MG63 (cell line): ENCODE measurements around the gene SSRP1. TPM values are rescaled to one million over a fixed set of nuclear protein-coding genes. Genes with fewer than 3 reads are reported as not detected.

ENCODE experiments used
- DNase-seq: peaks from one replicate; pipeline ENCODE4 v3.0.0-alpha.2; 2020
- H3K27me3 ChIP-seq: fragments of 250-450 bp; sonication (Bioruptor Pico); 2 replicates; pipeline ENCODE4 v1.5.1; 2020; ENCODE audit warnings: mild to moderate bottlenecking, moderate library complexity
- H3K36me3 ChIP-seq: fragments of 250-450 bp; sonication (Bioruptor Pico); 2 replicates; pipeline ENCODE4 v1.5.1; 2020; ENCODE audit warnings: mild to moderate bottlenecking, moderate library complexity
- H3K4me3 ChIP-seq: fragments of 250-450 bp; sonication (Bioruptor Pico); 2 replicates; pipeline ENCODE4 v1.5.1; 2020; ENCODE audit warnings: mild to moderate bottlenecking, moderate library complexity
- H3K9me3 ChIP-seq: fragments of 250-450 bp; sonication (Bioruptor Pico); 2 replicates; pipeline ENCODE4 v1.5.1; 2020; ENCODE audit warnings: mild to moderate bottlenecking, moderate library complexity
- total RNA-seq: library from RNA; depleted of rRNA; stranded (reverse); fragments of >200 nt; shearing (Covaris generic); gene quantifications from 2 replicates; pipeline ENCODE4 v1.2.3, GENCODE V29; 2014; ENCODE audit warnings: low replicate concordance

Gene SSRP1
- total RNA-seq, 1 experiment from 2014 or later, result 171 TPM

DNA sequence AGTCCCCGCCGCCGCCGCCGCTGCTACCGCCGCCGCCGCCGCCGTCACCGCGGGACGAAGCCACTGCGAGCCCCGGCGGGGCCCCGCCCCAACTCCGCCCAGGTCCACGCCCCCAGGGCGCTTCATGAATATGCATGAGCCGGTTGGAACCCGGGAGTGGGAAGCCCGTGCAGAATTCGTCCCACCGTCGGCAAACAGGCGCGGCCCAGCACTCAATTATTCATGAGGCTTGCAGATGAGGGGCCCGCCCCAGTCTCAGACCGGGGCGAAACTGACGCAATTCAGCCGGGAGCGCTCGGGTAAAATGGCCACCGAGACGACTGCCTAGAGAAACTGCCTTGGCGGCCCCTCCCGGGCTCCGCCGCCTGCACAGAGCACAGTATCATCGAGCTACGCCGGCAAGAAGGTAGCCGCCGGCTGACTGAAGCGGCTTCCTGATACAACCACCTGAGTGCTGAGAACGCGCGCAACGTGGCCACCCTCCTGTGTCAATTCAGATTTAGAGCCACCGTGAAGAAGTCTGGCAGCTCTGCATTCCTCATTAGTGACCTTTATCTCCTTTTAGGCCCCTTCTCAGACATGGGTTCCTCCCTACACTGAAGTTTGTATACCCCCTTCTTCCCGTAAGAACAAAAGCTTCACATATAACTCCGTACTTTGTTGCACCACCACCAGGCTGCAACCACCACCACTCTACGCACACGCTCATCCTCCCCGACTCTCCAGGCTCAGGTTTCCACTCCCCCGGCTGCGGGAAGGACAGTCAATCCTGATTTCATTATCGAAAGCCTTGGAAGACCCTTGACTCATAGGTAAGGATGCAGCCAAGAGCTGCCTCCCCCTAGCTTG, 10.6 kb downstream of the SSRP1 start, which contains the start of gene TNKS1BP1:
Gene TNKS1BP1, minus strand, starts transcription at position 67 of the 849 bp plus-strand sequence. CDS start 3,067 bp downstream, outside the sequence.
- peaks cover 56% of the 10 kb centered on the region for H3K36me3 ChIP-seq
- peak; percentile 97 for DNase-seq
- no peaks in the 10 kb centered on the region for H3K27me3 ChIP-seq
- peak within 1 kb of the TSS; percentile 77 for H3K4me3 ChIP-seq
- no peaks in the 10 kb centered on the region for H3K9me3 ChIP-seq

DNA sequence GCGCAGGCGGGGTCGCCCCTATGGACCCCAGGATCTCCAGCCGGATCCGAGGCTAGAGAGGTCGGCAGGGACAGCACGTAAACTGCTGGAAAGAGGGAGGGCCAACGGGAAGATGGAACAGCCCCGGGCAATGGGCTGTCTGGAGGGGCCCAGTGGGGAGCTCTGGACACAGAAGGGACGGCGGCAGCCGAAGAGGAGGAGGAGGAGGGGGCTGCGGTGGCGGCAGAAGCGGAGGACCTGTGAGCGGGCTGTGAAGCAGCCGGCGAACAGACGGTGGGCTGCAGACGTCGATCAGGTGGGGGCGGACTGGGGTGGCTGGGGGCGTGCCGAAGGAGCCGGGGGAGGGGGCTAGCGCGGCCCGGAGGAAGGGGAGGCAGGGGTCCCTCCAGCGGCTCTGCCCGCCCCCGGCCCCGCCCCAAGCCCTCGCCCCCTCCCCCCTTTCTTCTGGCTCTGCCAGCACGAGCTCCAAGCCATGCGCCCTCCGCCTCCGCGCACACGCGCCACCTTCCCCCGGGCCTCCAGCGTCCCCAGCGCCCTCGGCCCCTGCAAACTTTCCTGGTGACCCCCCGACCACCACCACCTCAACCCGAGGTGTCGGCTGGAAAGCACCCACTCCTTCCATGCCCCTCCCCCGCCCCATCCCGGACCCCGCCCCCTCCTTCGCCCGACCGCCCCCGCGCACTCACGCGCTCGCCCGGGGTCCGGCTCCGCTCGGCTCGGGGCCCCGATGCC, 11.4 kb downstream of the SSRP1 start:
- Histone ChIP-seq H3K4me3 (peak overlapping the region; percentile 77), H3K36me3 (peaks cover 52% of the 10 kb centered on the region), H3K27me3 (no peaks in the 10 kb centered on the region), H3K9me3 (no peaks in the 10 kb centered on the region)
- DNase-seq, result peak; percentile 50

DNA sequence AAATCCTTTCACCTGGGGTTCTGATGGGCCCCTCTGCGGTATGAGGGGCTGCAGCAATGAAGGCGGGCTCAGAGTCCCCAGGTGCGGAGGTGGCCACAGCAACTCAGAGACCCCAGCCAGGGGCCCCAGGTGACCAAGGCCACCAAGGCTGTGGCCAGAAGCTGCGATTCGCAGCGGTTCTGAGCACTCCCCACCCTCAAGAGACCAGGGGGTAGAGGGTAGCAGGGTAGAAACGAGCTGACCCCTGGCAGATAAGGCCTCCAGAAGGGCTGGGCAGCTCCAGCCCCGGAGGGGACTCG, 11.9 kb downstream of the SSRP1 start:
- DNase-seq, result no peak
- Histone ChIP-seq H3K36me3 (peaks cover 50% of the 10 kb centered on the region), H3K9me3 (no peaks in the 10 kb centered on the region)

DNA sequence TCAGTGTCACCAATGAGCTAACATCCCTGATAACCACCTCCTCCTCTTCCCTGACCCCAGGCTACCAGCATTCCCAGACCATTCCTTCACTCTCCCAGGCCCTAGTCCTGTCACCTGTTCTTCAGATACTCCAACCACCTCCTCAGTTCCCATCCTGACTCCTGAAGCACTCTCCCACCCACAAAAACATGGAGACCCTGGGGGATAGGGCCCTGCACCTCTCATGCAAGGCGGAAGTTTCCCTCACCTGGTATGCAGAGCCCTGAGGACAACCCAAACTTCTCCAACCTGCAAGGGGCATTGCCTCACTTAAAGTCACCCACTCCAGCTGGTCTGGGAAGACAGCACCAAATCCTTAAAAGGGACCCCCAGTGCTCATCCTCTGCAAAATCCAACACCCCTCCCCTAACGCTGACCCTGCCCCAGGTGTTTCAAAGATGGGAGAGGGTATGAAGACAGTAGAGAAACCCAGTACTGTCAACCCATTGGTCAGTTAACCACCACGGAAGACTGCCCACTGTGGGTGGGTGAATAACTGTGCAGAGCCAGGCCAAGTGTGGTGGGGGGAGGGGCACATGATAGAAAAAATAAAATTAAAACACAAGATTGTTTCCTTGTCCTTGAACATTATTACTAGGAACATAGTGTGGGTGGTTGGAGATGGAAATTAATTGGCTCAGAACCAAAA, 12.4 kb downstream of the SSRP1 start:
- H3K27me3 ChIP-seq, result no peaks in the 10 kb centered on the region
- H3K9me3 ChIP-seq, result no peaks in the 10 kb centered on the region
- peaks cover 49% of the 10 kb centered on the region for H3K36me3 ChIP-seq
- peak; percentile 14 for DNase-seq
- H3K4me3 ChIP-seq, result peak overlapping the region; percentile 77

More for the DNA sequence above, 11.9 kb downstream of the SSRP1 start:
- Histone ChIP-seq H3K4me3 (peak overlapping the region; percentile 77), H3K27me3 (no peaks in the 10 kb centered on the region)

DNA sequence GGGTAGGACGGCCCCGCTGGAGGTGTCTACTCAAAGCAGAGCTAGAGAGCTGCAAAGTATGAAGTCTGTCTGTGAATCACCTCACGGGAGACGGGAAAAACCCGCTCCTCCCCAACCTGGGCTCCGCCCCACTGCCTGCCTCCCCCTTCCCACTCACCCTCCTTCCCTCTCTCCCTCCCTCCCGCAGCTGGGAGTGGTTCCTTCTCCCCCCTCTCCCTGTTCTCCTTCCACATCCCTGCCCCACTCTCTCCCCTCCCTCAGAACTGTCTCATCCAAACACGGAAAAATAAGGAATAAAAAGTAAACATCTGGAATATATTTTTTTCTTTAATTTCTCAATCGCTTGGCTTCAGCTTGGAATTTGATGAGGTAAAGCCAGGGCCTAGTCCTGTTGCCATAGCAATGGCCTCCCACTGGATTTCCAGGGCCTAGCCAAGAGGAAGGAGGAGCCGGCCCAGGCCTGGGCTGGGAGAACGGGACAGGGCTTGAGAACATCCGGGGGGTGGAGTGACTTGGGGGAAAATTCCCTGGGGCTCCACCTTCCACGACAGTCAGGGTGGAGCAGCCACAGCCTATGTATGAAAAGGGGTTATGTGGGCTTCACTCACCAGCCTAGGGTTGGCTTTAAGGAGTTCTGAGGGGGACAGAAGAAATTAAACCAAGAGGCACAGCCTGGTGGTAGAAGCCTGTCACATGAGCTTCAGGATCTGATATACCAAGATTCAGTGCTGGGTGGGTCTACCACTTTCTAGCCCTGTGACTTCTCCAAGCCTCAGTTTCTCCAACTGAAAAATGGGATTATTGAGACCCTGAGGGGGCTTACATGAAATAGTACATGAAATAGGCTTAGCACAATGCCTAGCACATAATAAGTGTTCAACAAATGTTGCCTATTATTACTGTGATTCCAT, 13.2 kb downstream of the SSRP1 start:
- H3K4me3 ChIP-seq, result peak overlapping the region; percentile 77
- H3K9me3 ChIP-seq, result no peaks in the 10 kb centered on the region
- peaks cover 51% of the 10 kb centered on the region for H3K36me3 ChIP-seq
- H3K27me3 ChIP-seq, result no peaks in the 10 kb centered on the region
- DNase-seq, result peak; percentile 95

DNA sequence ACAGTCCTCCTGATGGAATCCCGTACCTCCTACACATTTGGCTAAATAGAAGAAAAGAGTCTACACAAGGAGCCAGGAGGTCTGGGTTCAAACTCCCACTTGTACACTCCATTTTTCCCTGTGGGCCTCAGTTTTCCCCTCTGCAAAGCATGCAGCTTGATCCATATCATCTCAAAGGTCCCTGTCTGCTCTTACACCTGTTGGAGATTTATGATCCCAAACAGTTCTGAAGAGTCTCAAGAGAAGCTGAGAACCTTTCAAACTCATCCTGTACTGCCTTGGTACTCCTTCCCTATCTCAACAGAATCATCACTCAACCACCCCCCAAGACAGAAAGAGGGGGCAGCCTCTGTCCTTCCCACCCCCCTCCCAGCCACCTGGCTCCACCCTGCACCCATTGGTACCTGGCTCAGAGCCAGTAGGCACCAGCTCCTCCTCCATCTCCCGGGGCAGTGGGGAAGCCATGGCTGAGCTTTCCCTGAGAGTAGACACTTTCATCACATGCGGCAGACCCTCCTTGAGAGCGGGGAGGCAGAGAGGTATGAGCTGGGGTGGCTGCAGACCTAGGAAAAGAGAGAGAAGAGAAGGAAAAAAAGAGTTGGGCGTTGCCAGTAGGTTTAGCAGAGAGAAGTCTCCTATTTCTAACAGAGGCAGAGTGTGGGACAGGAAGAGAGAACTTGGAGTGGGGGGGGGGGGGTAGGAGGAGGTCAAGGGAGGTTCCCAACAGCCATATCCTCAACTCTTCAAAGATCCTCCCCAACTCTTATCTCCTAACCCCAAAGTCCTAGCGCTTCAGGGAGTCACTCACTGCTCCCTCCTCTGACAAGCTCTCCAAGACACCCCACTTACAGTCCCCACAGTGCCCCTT, 14.1 kb downstream of the SSRP1 start:
- no peak for DNase-seq
- H3K4me3 ChIP-seq, result peak overlapping the region; percentile 77
- no peaks in the 10 kb centered on the region for H3K9me3 ChIP-seq
- peaks cover 52% of the 10 kb centered on the region for H3K36me3 ChIP-seq
- H3K27me3 ChIP-seq, result no peaks in the 10 kb centered on the region

DNA sequence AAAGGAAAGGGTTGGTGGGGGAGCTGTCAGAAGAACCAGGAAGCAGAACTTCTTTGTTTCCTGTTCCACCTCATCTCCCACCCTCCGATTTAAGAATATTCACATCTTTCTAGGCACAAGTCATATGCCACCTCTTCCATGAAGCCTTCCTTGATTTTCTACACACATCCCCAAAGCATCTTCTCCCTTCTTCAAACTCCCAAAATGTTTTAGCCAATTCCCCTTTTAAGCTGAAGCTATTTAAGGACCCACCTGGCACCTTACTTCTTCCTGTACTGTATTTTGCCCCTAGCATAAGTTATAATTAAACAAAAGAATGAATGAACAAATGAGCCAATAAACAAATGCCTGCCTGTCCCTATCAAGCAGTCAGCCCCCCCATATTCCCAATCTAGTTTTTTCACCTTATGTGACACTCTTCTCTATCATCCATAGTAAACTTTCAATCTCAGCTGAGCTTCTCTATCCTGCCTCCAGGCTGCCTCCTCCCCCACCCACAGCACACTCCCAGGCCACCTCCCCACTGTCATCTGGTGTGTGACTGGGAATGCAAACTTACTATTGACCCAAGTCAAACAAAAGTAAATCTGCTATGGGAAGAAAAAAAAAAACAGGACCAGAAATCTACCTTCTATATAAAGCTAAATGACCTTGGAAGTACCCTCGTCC, 14.8 kb downstream of the SSRP1 start:
- no peak for DNase-seq
- Histone ChIP-seq H3K9me3 (no peaks in the 10 kb centered on the region), H3K27me3 (no peaks in the 10 kb centered on the region), H3K4me3 (no peak overlapping the region), H3K36me3 (peaks cover 55% of the 10 kb centered on the region)

DNA sequence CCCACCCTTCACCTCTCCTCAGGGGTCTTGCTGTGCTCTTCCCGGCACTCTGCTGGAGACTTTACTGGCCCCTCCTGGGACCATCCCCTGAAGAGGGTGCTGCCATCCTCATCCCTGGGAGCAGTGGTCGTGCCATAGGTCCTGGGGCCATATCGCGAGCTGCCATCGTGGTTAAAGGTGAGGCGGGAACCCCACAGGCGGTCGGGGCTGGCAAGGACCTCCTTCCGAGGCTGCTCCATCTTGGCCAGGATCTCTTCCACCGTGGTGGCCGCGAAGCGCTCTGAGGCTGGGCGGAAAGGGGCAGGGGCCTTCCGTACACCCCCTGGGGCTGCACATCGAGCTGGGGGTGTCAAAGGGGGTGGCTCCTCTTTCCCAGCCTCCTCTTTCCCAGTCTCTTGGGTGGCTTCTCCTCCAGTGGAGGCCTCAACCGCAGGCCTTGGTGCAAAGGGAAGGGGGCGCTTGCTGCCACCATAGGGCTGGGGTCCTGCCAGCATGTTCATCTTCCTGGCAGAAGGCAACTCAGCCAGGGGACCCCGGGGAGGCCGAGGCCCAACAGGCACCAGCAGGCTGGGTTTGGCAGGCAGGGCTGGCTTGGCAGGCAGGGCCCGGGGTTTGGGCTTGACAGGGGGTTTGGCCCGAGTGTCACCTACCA, 15.5 kb downstream of the SSRP1 start:
- Histone ChIP-seq H3K9me3 (no peaks in the 10 kb centered on the region), H3K36me3 (peaks cover 57% of the 10 kb centered on the region), H3K4me3 (no peak overlapping the region), H3K27me3 (no peaks in the 10 kb centered on the region)
- no peak for DNase-seq

DNA sequence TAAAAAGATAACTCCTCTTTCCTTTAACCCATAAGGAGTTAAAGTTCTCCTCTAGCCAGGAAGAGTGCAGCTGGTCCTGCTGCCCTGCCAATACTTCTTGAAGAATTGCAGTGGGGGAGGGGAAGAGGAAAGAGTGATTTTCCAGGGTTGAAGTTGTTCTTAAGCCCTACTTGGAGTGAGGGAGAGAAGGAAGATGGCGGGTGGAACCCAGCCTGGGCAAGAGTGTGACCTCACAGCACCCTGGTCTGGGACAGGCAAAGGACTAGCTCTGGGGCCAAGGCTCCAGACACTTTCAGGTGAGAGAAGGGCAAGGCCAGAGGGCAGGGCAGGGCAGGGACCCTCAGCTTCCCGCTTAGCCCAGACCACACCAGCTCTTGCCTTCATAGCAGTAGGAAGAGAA, 17.5 kb downstream of the SSRP1 start:
- peaks cover 71% of the 10 kb centered on the region for H3K36me3 ChIP-seq
- no peaks in the 10 kb centered on the region for H3K9me3 ChIP-seq
- no peak for DNase-seq
- no peaks in the 10 kb centered on the region for H3K27me3 ChIP-seq
- no peak overlapping the region for H3K4me3 ChIP-seq

DNA sequence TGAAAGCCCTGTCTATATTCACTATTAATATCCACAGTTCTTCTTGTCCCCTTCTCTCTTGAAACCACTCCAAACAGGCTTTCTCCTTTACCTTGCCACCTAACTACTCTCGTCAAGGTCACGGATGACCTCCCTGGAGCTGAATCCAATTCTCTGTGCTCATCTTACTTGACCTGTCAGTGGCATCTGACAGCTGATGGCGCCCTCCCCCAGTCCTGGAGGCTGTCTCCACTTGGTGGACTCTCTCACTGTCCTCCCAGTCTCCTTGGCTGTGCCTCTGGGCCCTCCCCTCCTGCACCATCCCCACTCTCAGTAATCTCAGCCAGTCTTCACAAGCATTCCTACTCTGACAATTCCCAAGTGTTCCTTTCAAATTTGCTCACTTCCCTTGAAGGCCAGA, 19.7 kb downstream of the SSRP1 start:
- Histone ChIP-seq H3K27me3 (no peaks in the 10 kb centered on the region), H3K4me3 (no peak overlapping the region), H3K9me3 (no peaks in the 10 kb centered on the region), H3K36me3 (peaks cover 76% of the 10 kb centered on the region)
- DNase-seq, result no peak

DNA sequence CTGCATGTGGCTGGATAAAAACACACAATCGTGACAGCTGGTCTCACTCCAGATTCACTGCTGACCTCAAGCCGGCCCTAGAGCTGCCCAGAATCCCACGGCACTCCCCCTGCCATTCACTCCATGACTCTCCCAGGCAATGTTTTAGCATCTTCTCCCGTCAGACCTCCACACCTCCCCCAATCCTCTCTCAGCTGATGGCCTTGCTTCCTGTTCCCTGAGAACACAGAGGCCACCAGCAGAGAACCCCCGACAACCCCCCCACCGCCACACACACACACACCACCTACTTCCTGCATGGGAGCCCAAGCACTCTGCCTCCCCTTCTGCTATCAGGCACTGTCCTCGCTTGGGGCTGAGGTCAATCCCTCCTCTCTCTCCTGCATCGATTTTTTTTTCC, 20.2 kb downstream of the SSRP1 start:
- H3K4me3 ChIP-seq, result no peak overlapping the region
- H3K27me3 ChIP-seq, result no peaks in the 10 kb centered on the region
- H3K9me3 ChIP-seq, result no peaks in the 10 kb centered on the region
- peaks cover 75% of the 10 kb centered on the region for H3K36me3 ChIP-seq
- no peak for DNase-seq

DNA sequence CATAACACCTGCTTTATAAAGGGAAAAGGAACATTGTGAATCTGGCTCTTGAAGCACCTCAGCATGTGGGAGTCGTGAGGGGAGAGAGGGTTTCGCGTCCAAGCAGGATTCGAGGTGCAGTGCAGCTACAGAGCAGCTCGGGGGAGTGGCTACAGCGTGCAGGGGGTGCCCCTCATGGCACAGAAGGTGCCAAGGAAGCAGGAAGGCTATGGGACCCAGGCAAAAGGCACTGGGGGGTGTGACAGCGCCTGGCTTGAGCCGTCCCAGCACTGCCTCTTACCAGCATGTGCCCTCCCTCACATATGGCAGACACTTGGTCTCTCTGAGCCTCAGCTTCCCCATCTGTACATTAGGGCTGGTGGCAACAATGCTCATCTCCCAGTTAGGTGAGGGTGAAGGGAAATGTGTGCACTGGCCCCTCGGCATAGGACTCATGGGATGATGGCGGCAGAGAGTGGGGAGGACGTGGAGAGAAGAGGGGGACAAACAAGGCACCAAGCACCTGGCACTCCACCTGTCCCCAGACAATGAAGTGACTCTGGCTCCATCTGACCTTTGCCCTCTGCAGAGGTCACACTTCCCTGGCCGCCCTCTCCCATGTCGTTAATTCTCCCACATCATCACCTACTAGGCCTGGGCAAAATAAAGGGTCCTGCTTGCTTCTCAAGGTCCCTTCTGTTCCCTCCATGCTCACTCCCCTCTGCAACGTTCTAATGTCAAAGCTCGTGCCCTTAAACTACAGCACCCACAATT, 21.3 kb downstream of the SSRP1 start:
- no peak overlapping the region for H3K4me3 ChIP-seq
- H3K36me3 ChIP-seq, result peaks cover 79% of the 10 kb centered on the region
- H3K9me3 ChIP-seq, result no peaks in the 10 kb centered on the region
- no peaks in the 10 kb centered on the region for H3K27me3 ChIP-seq
- DNase-seq, result no peak

DNA sequence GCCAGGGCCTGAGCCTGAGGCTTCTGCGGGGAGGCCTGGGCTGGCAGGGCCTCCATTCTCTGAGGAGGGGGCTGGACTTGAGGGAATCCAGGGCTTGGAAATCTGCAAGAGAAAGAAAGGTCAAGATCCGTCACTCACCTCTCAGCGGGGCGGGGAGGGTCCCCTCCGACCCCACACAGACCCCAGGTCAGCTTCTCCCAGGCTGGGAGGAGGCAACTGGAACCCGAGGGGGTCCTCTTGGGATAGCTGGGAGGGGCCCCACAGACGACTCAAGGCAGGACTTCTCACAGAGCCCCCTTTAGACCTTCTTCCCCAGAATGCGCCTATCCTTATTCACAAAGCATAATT, 21.9 kb downstream of the SSRP1 start:
- Histone ChIP-seq H3K36me3 (peaks cover 81% of the 10 kb centered on the region), H3K4me3 (no peak overlapping the region)
- DNase-seq, result no peak

DNA sequence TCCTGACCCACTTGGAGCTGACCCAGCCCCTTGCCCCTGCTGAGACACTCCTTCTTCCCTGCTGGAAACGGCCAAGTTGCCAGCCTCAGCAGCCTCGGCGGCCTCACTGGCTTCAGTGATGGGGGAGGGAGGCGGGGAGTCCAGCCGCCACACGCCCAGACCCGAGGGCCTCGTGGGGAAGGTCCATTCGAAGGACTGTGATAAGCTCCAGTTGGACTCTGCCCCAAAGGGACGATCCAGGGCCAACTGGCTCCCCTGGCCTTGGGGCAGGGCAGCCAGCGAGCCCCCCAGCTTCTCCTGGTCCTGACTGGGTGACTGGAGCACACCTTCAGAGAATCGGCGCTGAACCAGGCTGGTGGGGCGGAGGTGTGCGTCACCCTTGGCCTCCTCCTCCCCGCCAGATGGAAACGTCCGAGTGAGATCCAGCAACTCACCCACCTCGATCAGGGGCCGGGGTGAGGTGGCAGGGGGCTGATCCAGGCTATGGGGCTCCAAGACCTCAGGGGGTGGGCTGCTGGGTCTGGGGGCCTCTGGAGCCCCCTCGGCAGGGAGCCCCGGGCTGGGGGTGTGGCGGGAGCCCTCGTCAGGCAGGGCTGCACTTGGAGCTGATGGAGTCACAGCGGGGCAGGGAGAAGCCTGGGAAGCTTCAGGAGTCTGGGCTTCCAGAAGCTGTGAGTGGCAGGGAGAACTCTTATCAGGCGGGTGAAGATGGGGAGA, 22.5 kb downstream of the SSRP1 start:
- H3K36me3 ChIP-seq, result peaks cover 82% of the 10 kb centered on the region
- no peaks in the 10 kb centered on the region for H3K27me3 ChIP-seq
- no peak overlapping the region for H3K4me3 ChIP-seq
- no peak for DNase-seq
- H3K9me3 ChIP-seq, result no peaks in the 10 kb centered on the region

More for the DNA sequence above, 21.9 kb downstream of the SSRP1 start:
- H3K27me3 ChIP-seq, result no peaks in the 10 kb centered on the region
- no peaks in the 10 kb centered on the region for H3K9me3 ChIP-seq
